Prostate gland (tissue), 2 donors: ENCODE results near the gene MMS19. TPM values are rescaled to one million over a fixed set of nuclear protein-coding genes. Genes with fewer than 3 reads are reported as not detected.

Experiments
- DNase-seq: peaks from one replicate; pipeline ENCODE4 v3.0.0-alpha.2; 2019; ENCODE audit warnings: low spot score
- H3K27ac ChIP-seq, 2 donors: fragments of 200-600 bp; sonication (generic); 2 replicates each; pipeline ENCODE4 v1.5.1; 2017 to 2019
- H3K27me3 ChIP-seq: fragments of 200-600 bp; sonication (generic); replicated peaks from 2 replicates; pipeline ENCODE4 v1.5.1; 2019; ENCODE audit not compliant: insufficient read depth
- H3K36me3 ChIP-seq, 2 donors: fragments of 200-600 bp; sonication (generic); 1 replicate in 1 of 2; 2 replicates in 1 of 2; pipeline versions ENCODE4 v1.5.1 to v1.8.1; 2017 to 2019
- H3K4me1 ChIP-seq: fragments of 200-600 bp; sonication (generic); replicated peaks from 2 replicates; pipeline ENCODE4 v1.5.1; 2019
- H3K4me3 ChIP-seq, 2 donors: fragments of 200-600 bp; sonication (generic); 2 replicates each; pipeline ENCODE4 v1.5.1; 2017 to 2019
- H3K9me3 ChIP-seq: fragments of 200-600 bp; sonication (generic); 2 replicates; pipeline ENCODE4 v1.5.1; 2017
- CTCF ChIP-seq, 4 experiments: fragments of 200-600 bp in 2 of 4; fragments of 450-650 bp in 2 of 4; sonication (generic) in 2 of 4; IDR thresholded peaks; 1 replicate in 3 of 4; 2 replicates in 1 of 4; pipeline ENCODE4 v1.5.1; 2016 to 2019; ENCODE audit warnings: antibody characterized with exemption in 4 of 4, mild to moderate bottlenecking in 2 of 4, moderate library complexity in 2 of 4
- POLR2A ChIP-seq: fragments of 450-650 bp; IDR thresholded peaks from one replicate; pipeline ENCODE4 v1.6.1; 2016; ENCODE audit warnings: antibody characterized with exemption, mild to moderate bottlenecking
- POLR2AphosphoS5 ChIP-seq: sonication (generic); formaldehyde crosslinking; IDR thresholded peaks from one replicate; pipeline ENCODE4 v1.6.1; 2017; ENCODE audit warnings: antibody characterized with exemption
- WGBS: methylation state at CpG from one replicate; pipeline ENCODE4 v1.1.5; 2018; 5-methylcytosine and 5-hydroxymethylcytosine counted together
- intact Hi-C: fragments of 100-400 bp; cut with DNase I; formaldehyde crosslinking; loops from one replicate; pipeline ENCODE4 v1.14.2; 2022
- total RNA-seq, 2 donors: library from RNA; depleted of rRNA; stranded (reverse); fragments of >200 nt; gene quantifications; one replicate each; pipeline ENCODE4 v1.1.0, GENCODE V29; 2016

Gene MMS19
- total RNA-seq, 2 donors from 2014 or later = 41.5 to 207 TPM

GRCh38 chr10:97519342-97519741 is 21.1 kb upstream of the MMS19 start:
- TF ChIP-seq POLR2A = no peak
- TF ChIP-seq POLR2AphosphoS5 = no peak
- TF ChIP-seq CTCF (IDR thresholded peaks at IDR 0.05) = no peak
- Histone ChIP-seq H3K9me3 (no peaks in the 10 kb centered on the region), H3K4me3 (no peak overlapping the region), H3K27ac (no peak overlapping the region), H3K4me1 (no peaks in the 10 kb centered on the region), H3K27me3 (no peaks in the 10 kb centered on the region), H3K36me3 (no peaks in the 10 kb centered on the region)
- intact Hi-C loops = no loop called here
- WGBS = 86% methylated on average over 2 of the region's 2 CpGs
- no peak for DNase-seq

- H3K27ac ChIP-seq = no peak overlapping the region
- 37% methylated on average over 10 of the region's 10 CpGs for WGBS
- no peak for DNase-seq
- H3K9me3 ChIP-seq = no peaks in the 10 kb centered on the region
- H3K4me3 ChIP-seq = no peak overlapping the region
- TF ChIP-seq CTCF (IDR thresholded peaks at IDR 0.05) (no peak), POLR2A (no peak), POLR2AphosphoS5 (no peak)
- no peaks in the 10 kb centered on the region for H3K27me3 ChIP-seq
- intact Hi-C loops = no loop called here
- H3K36me3 ChIP-seq = no peaks in the 10 kb centered on the region
- H3K4me1 ChIP-seq = no peaks in the 10 kb centered on the region
Observed at GRCh38 chr10:97518301-97519043, 20.2 kb upstream of the MMS19 start.

GRCh38 chr10:97517778-97518300 is 19.6 kb upstream of the MMS19 start:
- H3K4me3 ChIP-seq = no peak overlapping the region
- H3K4me1 ChIP-seq = no peaks in the 10 kb centered on the region
- 77% methylated on average over 6 of the region's 6 CpGs for WGBS
- DNase-seq = no peak
- TF ChIP-seq CTCF (IDR thresholded peaks at IDR 0.05) (no peak), POLR2AphosphoS5 (no peak), POLR2A (no peak)
- no peaks in the 10 kb centered on the region for H3K9me3 ChIP-seq
- intact Hi-C loops = no loop called here
- H3K36me3 ChIP-seq = no peaks in the 10 kb centered on the region
- H3K27ac ChIP-seq = no peak overlapping the region
- H3K27me3 ChIP-seq = no peaks in the 10 kb centered on the region

- Histone ChIP-seq H3K4me3 (no peak overlapping the region), H3K4me1 (no peaks in the 10 kb centered on the region), H3K36me3 (no peaks in the 10 kb centered on the region), H3K27me3 (no peaks in the 10 kb centered on the region), H3K27ac (no peak overlapping the region), H3K9me3 (no peaks in the 10 kb centered on the region)
- 94% methylated on average over 15 of the region's 15 CpGs for WGBS
- no peak for TF ChIP-seq POLR2A
- TF ChIP-seq POLR2AphosphoS5 = no peak
- no peak for TF ChIP-seq CTCF (IDR thresholded peaks at IDR 0.05)
- intact Hi-C loops = no loop called here
- no peak for DNase-seq
Observed at GRCh38 chr10:97517096-97517750, 19.0 kb upstream of the MMS19 start.
